SK-N-SH (cell line): Measurements from ENCODE around the gene IMPDH2. TPM values are rescaled to one million over a fixed set of nuclear protein-coding genes. Genes with fewer than 3 reads are reported as not detected.
A peak's percentile ranks its signal among the peaks of the same experiment; 100 is the strongest.

Source experiments
- CTCF ChIA-PET: fragments of 300-600, 350-600 bp; formaldehyde crosslinking; extraction: SDS; loops from one replicate; lab custom pipeline; 2021; lab: Yijun Ruan, JAX
- POLR2A ChIA-PET: fragments of 350-600 bp; sonication (Branson Sonifier 250); formaldehyde crosslinking; extraction: SDS; loops from one replicate; lab custom pipeline; 2020; ENCODE audit warnings: antibody characterized with exemption, inconsistent platforms; lab: Yijun Ruan, JAX
- DNase-seq: peaks from one replicate; pipeline ENCODE4 v3.0.0; 2012
- H2AFZ ChIP-seq: fragments of 200-600 bp; sonication (generic); 2 replicates; pipeline ENCODE4 v1.8.1; 2016; ENCODE audit warnings: antibody characterized with exemption, mild to moderate bottlenecking, low read depth
- H3F3A ChIP-seq: fragments of 200-600 bp; sonication (generic); replicated peaks from 2 replicates; pipeline ENCODE3; 2016; ENCODE audit warnings: antibody characterized with exemption, mild to moderate bottlenecking; ENCODE audit not compliant: insufficient read depth
- H3K27ac ChIP-seq, 2 experiments: fragments of 200-500 bp in 1 of 2; fragments of 200-600 bp in 1 of 2; sonication (Bioruptor generic) in 1 of 2; sonication (generic), shearing (Covaris generic) in 1 of 2; 2 replicates each; pipeline versions ENCODE4 v1.5.1 to v1.6.1; 2014 to 2016; ENCODE audit warnings: low read depth in 2 of 2, inconsistent platforms in 1 of 2, low read length in 1 of 2, mild to moderate bottlenecking in 1 of 2, mixed read lengths in 1 of 2
- H3K27me3 ChIP-seq: fragments of 200-600 bp; sonication (generic), shearing (Covaris generic); 2 replicates; pipeline ENCODE4 v1.6.1; 2016; ENCODE audit warnings: mixed run types; ENCODE audit not compliant: insufficient read depth
- H3K36me3 ChIP-seq, 2 experiments: fragments of 200-500 bp in 1 of 2; fragments of 200-600 bp in 1 of 2; sonication (Bioruptor generic) in 1 of 2; sonication (generic) in 1 of 2; replicated peaks in 1 of 2; 2 replicates each; pipeline versions ENCODE3 to v1.5.1; 2014 to 2016; ENCODE audit warnings: low read length in 1 of 2, mild to moderate bottlenecking in 1 of 2; ENCODE audit not compliant: insufficient read depth in 2 of 2, control insufficient read depth in 1 of 2
- H3K4me1 ChIP-seq, 2 experiments: fragments of 200-500 bp in 1 of 2; fragments of 200-600 bp in 1 of 2; sonication (Bioruptor generic) in 1 of 2; sonication (generic), shearing (Covaris generic) in 1 of 2; 2 replicates each; pipeline versions ENCODE4 v1.5.1 to v1.6.1; 2014 to 2016; ENCODE audit warnings: low read depth in 1 of 2, low read length in 1 of 2, mixed run types in 1 of 2; ENCODE audit not compliant: insufficient read depth in 2 of 2, control insufficient read depth in 1 of 2
- H3K4me2 ChIP-seq: fragments of 200-600 bp; sonication (generic), shearing (Covaris generic); 2 replicates; pipeline ENCODE4 v1.6.1; 2017; ENCODE audit warnings: mixed run types
- H3K4me3 ChIP-seq, 2 experiments: fragments of 200-500 bp in 1 of 2; fragments of 200-600 bp in 1 of 2; sonication (Bioruptor generic) in 1 of 2; sonication (generic), shearing (Covaris generic) in 1 of 2; 2 replicates each; pipeline versions ENCODE4 v1.5.1 to v1.8.1; 2014 to 2016; ENCODE audit warnings: low read depth in 2 of 2, inconsistent platforms in 1 of 2, low read length in 1 of 2, mild to moderate bottlenecking in 1 of 2, mixed read lengths in 1 of 2, moderate library complexity in 1 of 2
- H3K79me2 ChIP-seq: fragments of 200-600 bp; sonication (generic); 2 replicates; pipeline ENCODE4 v1.8.1; 2017; ENCODE audit warnings: mild to moderate bottlenecking; ENCODE audit not compliant: insufficient read depth
- H3K9ac ChIP-seq: fragments of 200-600 bp; sonication (generic); 2 replicates; pipeline ENCODE4 v1.6.1; 2017; ENCODE audit warnings: mixed run types
- H3K9me2 ChIP-seq: fragments of 200-600 bp; sonication (generic); 2 replicates; pipeline ENCODE4 v1.6.1; 2017; ENCODE audit warnings: mixed run types
- H3K9me3 ChIP-seq: fragments of 200-600 bp; sonication (generic); 2 replicates; pipeline ENCODE4 v1.6.1; 2017; ENCODE audit warnings: mixed run types, mild to moderate bottlenecking, moderate library complexity
- H4K20me1 ChIP-seq: fragments of 200-600 bp; sonication (generic); 2 replicates; pipeline ENCODE4 v1.6.1; 2017; ENCODE audit warnings: mild to moderate bottlenecking, mixed run types; ENCODE audit not compliant: insufficient read depth
- ELF1 ChIP-seq: IDR thresholded peaks from 2 replicates; pipeline ENCODE4 v1.4.0; 2012
- JUND ChIP-seq: IDR thresholded peaks from 2 replicates; pipeline ENCODE4 v1.4.0; 2012
- POLR2AphosphoS5 ChIP-seq: IDR thresholded peaks from 2 replicates; pipeline ENCODE4 v1.6.1; 2012; ENCODE audit warnings: low read depth, low read length
- SIN3A ChIP-seq: IDR thresholded peaks from 2 replicates; pipeline ENCODE4 v1.6.1; 2012; ENCODE audit warnings: low read depth, mild to moderate bottlenecking, low read length, moderate library complexity, borderline replicate concordance
- TEAD4 ChIP-seq: IDR thresholded peaks from 2 replicates; pipeline ENCODE4 v1.4.0; 2012; ENCODE audit warnings: mild to moderate bottlenecking, borderline replicate concordance; ENCODE audit not compliant: insufficient read depth
- USF2 ChIP-seq: fragments of 150-350 bp; IDR thresholded peaks from 2 replicates; pipeline ENCODE4 v1.6.1; 2017; ENCODE audit warnings: antibody characterized with exemption, low read length, low read depth, borderline replicate concordance
- YY1 ChIP-seq: IDR thresholded peaks from 2 replicates; pipeline ENCODE4 v1.4.0; 2012; ENCODE audit warnings: low read depth, mild to moderate bottlenecking
- WGBS: methylation state at CpG from one replicate; pipeline ENCODE4 v1.1.6; 2017; ENCODE audit warnings: low lambda C conversion rate; 5-methylcytosine and 5-hydroxymethylcytosine counted together
- polyA plus RNA-seq, 3 experiments: library from polyadenylated mRNA; depleted of rRNA; stranded (reverse); fragments of >200 nt; gene quantifications; 2 replicates each; pipeline ENCODE4 v1.2.3, GENCODE V29; 2012

IMPDH2 gene
- polyA plus RNA-seq, 1 of the 3 experiments (the other 2 are of a cell fraction), result 305 TPM

- no peak overlapping the region for H2AFZ ChIP-seq
- 33% methylated on average over 6 of the region's 23 CpGs for WGBS
- H3K9ac ChIP-seq, result peak overlapping the region; percentile 80
- no peak for DNase-seq
- H3K79me2 ChIP-seq, result peaks cover 55% of the 10 kb centered on the region
- H3K9me3 ChIP-seq, result no peaks in the 10 kb centered on the region
- peak overlapping the region; percentile 83 to 87 for H3K4me3 ChIP-seq
- H3K4me1 ChIP-seq, result peaks cover 0 to 27% of the 10 kb centered on the region in 2 experiments; a peak in 1 of 4 replicates
- TF ChIP-seq SIN3A (0 out of 2 replicates have a peak, but pooled peaks have one; percentile 8), TEAD4 (no peak), YY1 (no peak)
- peaks cover 5 to 43% of the 10 kb centered on the region in 2 experiments for H3K36me3 ChIP-seq
- H3K27ac ChIP-seq, result peak overlapping the region; percentile 89 to 99; a peak in 3 of 4 replicates
- POLR2A ChIA-PET, result interaction anchor here (0.6 to 3.7 kb wide), 5 partner anchors 10 to 79 kb away, joined by 3 to 46 read pairs (median 4); partner anchors contain the start of genes IMPDH2 and WDR6
- no peaks in the 10 kb centered on the region for H3K27me3 ChIP-seq
- peaks cover 28% of the 10 kb centered on the region for H4K20me1 ChIP-seq
- H3K9me2 ChIP-seq, result no peaks in the 10 kb centered on the region
- peak overlapping the region; percentile 97 for H3K4me2 ChIP-seq
- peaks cover 32% of the 10 kb centered on the region for H3F3A ChIP-seq
- CTCF ChIA-PET, result interaction anchor here (0.7 to 14.2 kb wide), 7 partner anchors 9 to 432 kb away, joined by 3 to 114 read pairs (median 3); partner anchors contain the start of genes P4HTM, USP4 and WDR6
These were observed 11.8 kb downstream of the IMPDH2 start for GRCh38 chr3:49017229-49017970.

GRCh38 chr3:49016414-49017228, 12.6 kb downstream of the IMPDH2 start:
- H3K27ac ChIP-seq, result peak overlapping the region in 1 of 2 experiments; percentile 89; a peak in 1 of 4 replicates
- 79% methylated on average over 3 of the region's 6 CpGs for WGBS
- H4K20me1 ChIP-seq, result peaks cover 35% of the 10 kb centered on the region
- peaks cover 5 to 50% of the 10 kb centered on the region in 2 experiments for H3K36me3 ChIP-seq
- peaks cover 32% of the 10 kb centered on the region for H3F3A ChIP-seq
- no peaks in the 10 kb centered on the region for H3K9me3 ChIP-seq
- POLR2A ChIA-PET, result interaction anchor here (1.0 to 3.7 kb wide), 4 partner anchors 9 to 19 kb away, joined by 3 to 46 read pairs (median 5); partner anchors contain the start of genes IMPDH2 and WDR6
- H3K9ac ChIP-seq, result peak overlapping the region; percentile 80; the same call in 1 of the 2 replicates
- H3K79me2 ChIP-seq, result peaks cover 58% of the 10 kb centered on the region
- H3K4me1 ChIP-seq, result peaks cover 0 to 26% of the 10 kb centered on the region in 2 experiments; a peak in 1 of 4 replicates
- H3K9me2 ChIP-seq, result no peaks in the 10 kb centered on the region
- H2AFZ ChIP-seq, result no peak overlapping the region
- peak; percentile 11 for DNase-seq
- TF ChIP-seq POLR2AphosphoS5 (peak; percentile 31; the same call in 1 of the 2 replicates), JUND (peak; percentile 7; the same call in 1 of the 2 replicates), ELF1 (no peak), USF2 (no peak)
- CTCF ChIA-PET, result interaction anchor here (0.7 to 14.2 kb wide), 6 partner anchors 8 to 32 kb away, joined by 3 to 114 read pairs (median 4); partner anchors contain the start of genes P4HTM and WDR6
- H3K4me3 ChIP-seq, result peak overlapping the region; percentile 83 to 87
- peak overlapping the region; percentile 97 for H3K4me2 ChIP-seq
- H3K27me3 ChIP-seq, result no peaks in the 10 kb centered on the region
